IMR-90 (cell line): Measurements from ENCODE around the gene TEX261. TPM values are rescaled to one million over a fixed set of nuclear protein-coding genes. Genes with fewer than 3 reads are reported as not detected.

ENCODE experiments used
- ATAC-seq: fragments of 200-7000 bp; cut with Tn5 transposase; 2 replicates; pipeline ENCODE4 v1.9.1; 2020; ENCODE audit warnings: low read depth, mild to moderate bottlenecking, moderate library complexity
- BruUV-seq: library from RNA; stranded (reverse); fragments of 400-500 nt; replicated peaks from 2 replicates; lab custom pipeline; 2021; lab: Mats Ljungman, UMichigan
- CTCF ChIA-PET: fragments of 300-600 bp; formaldehyde crosslinking; extraction: SDS; loops from one replicate; lab custom pipeline; 2021; ENCODE audit warnings: antibody characterized with exemption; lab: Yijun Ruan, JAX
- POLR2A ChIA-PET: fragments of 300-600 bp; sonication (Branson Sonifier 250); formaldehyde crosslinking; loops from one replicate; lab custom pipeline; 2022; ENCODE audit warnings: antibody characterized with exemption; ENCODE audit not compliant: unreplicated experiment; lab: Charles Lee
- DNase-seq: peaks from one replicate; pipeline ENCODE4 v3.0.0; 2013
- H2AFZ ChIP-seq: replicated peaks from 2 replicates; pipeline ENCODE3; 2013; ENCODE audit warnings: low read length, mild to moderate bottlenecking; ENCODE audit not compliant: poor library complexity
- H2AK5ac ChIP-seq: 2 replicates; pipeline ENCODE4 v1.6.1; 2013; ENCODE audit warnings: low read depth, low read length, inconsistent platforms
- H2AK9ac ChIP-seq: replicated peaks from 2 replicates; pipeline ENCODE3; 2013; ENCODE audit warnings: mild to moderate bottlenecking, low read depth, low read length, moderate library complexity; ENCODE audit not compliant: poor library complexity
- H2BK120ac ChIP-seq: 2 replicates; pipeline ENCODE4 v1.6.1; 2013; ENCODE audit warnings: low read depth, low read length, inconsistent platforms
- H2BK15ac ChIP-seq: 3 replicates; pipeline ENCODE4 v1.6.1; 2013; ENCODE audit warnings: low read depth, low read length, inconsistent platforms
- H2BK20ac ChIP-seq: 2 replicates; pipeline ENCODE4 v1.6.1; 2013; ENCODE audit warnings: low read depth, mild to moderate bottlenecking, inconsistent platforms, low read length, moderate library complexity
- H2BK5ac ChIP-seq: 2 replicates; pipeline ENCODE4 v1.6.1; 2013; ENCODE audit warnings: mild to moderate bottlenecking, low read depth, low read length, inconsistent platforms; ENCODE audit not compliant: poor library complexity, severe bottlenecking
- H3K14ac ChIP-seq: replicated peaks from 2 replicates; pipeline ENCODE4 v1.6.1; 2013; ENCODE audit warnings: low read depth, low read length, inconsistent platforms
- H3K18ac ChIP-seq: 2 replicates; pipeline ENCODE4 v1.6.1; 2013; ENCODE audit warnings: low read depth, low read length, control low read depth
- H3K23ac ChIP-seq: 2 replicates; pipeline ENCODE4 v1.6.1; 2013; ENCODE audit warnings: low read depth, low read length, inconsistent platforms
- H3K27ac ChIP-seq: 2 replicates; pipeline ENCODE4 v1.5.1; 2013; ENCODE audit warnings: mild to moderate bottlenecking, control low read depth, low read length; ENCODE audit not compliant: insufficient read depth
- H3K27me3 ChIP-seq: 2 replicates; pipeline ENCODE4 v1.6.1; 2013; ENCODE audit warnings: low read length; ENCODE audit not compliant: control insufficient read depth, insufficient read depth
- H3K36me3 ChIP-seq: 2 replicates; pipeline ENCODE4 v1.6.1; 2013; ENCODE audit warnings: low read length, mixed read lengths; ENCODE audit not compliant: control insufficient read depth, insufficient read depth
- H3K4ac ChIP-seq: 2 replicates; pipeline ENCODE4 v1.6.1; 2013; ENCODE audit warnings: low read depth, low read length, inconsistent platforms
- H3K4me1 ChIP-seq: 2 replicates; pipeline ENCODE4 v1.6.1; 2013; ENCODE audit warnings: low read length, mixed read lengths; ENCODE audit not compliant: control insufficient read depth, insufficient read depth
- H3K4me2 ChIP-seq: 2 replicates; pipeline ENCODE4 v1.6.1; 2013; ENCODE audit warnings: low read depth, mild to moderate bottlenecking, control low read depth, low read length, moderate library complexity
- H3K4me3 ChIP-seq: 2 replicates; pipeline ENCODE4 v1.5.1; 2013; ENCODE audit warnings: low read depth, mild to moderate bottlenecking, control low read depth, low read length, moderate library complexity; ENCODE audit not compliant: insufficient read depth
- H3K56ac ChIP-seq: 2 replicates; pipeline ENCODE4 v1.6.1; 2013; ENCODE audit warnings: low read length, inconsistent platforms; ENCODE audit not compliant: insufficient read depth; ENCODE audit errors: extremely low read depth
- H3K79me1 ChIP-seq, 2 experiments: 2 replicates each; pipeline ENCODE4 v1.6.1; 2013; ENCODE audit warnings: low read length in 2 of 2, inconsistent platforms in 1 of 2, low read depth in 1 of 2
- H3K9ac ChIP-seq: 2 replicates; pipeline ENCODE4 v1.6.1; 2013; ENCODE audit warnings: low read depth, low read length, control low read depth
- H3K9me1 ChIP-seq: 2 replicates; pipeline ENCODE4 v1.6.1; 2013; ENCODE audit warnings: low read length, inconsistent platforms; ENCODE audit not compliant: insufficient read depth
- H3K9me3 ChIP-seq: 2 replicates; pipeline ENCODE4 v1.6.1; 2013; ENCODE audit warnings: low read length; ENCODE audit not compliant: control insufficient read depth, insufficient read depth
- H4K20me1 ChIP-seq: 2 replicates; pipeline ENCODE4 v1.6.1; 2013; ENCODE audit warnings: low read length, inconsistent platforms; ENCODE audit not compliant: insufficient read depth
- H4K5ac ChIP-seq: 2 replicates; pipeline ENCODE4 v1.6.1; 2013; ENCODE audit warnings: mild to moderate bottlenecking, low read depth, low read length, control low read depth
- H4K8ac ChIP-seq, 2 experiments: 2 replicates each; pipeline ENCODE4 v1.6.1; 2013; ENCODE audit warnings: low read depth in 2 of 2, low read length in 2 of 2, control low read depth in 1 of 2, inconsistent platforms in 1 of 2
- H4K91ac ChIP-seq: 2 replicates; pipeline ENCODE4 v1.6.1; 2013; ENCODE audit warnings: low read depth, low read length, inconsistent platforms; ENCODE audit not compliant: insufficient read depth
- CTCF ChIP-seq: conservative IDR thresholded peaks from 2 replicates; pipeline ENCODE4 v1.5.1; 2012; ENCODE audit warnings: mild to moderate bottlenecking, low read depth, low read length, improper control_type of control experiment
- WGBS, 2 experiments: methylation state at CpG; one replicate each; pipeline versions ENCODE4 v1.1.5 to v1.1.7; 2013; ENCODE audit warnings: missing lambda C conversion rate in 2 of 2; ENCODE audit not compliant: insufficient read length in 1 of 2; ENCODE audit errors: extremely low coverage in 2 of 2; 5-methylcytosine and 5-hydroxymethylcytosine counted together
- dilution Hi-C: fragments of 300-500 bp; cut with HindIII; formaldehyde crosslinking; loops from one replicate; pipeline ENCODE4 v1.14.3; 2018; ENCODE audit warnings: low sequenced_read_pairs; ENCODE audit not compliant: unreplicated experiment
- in situ Hi-C: fragments of 300-500 bp; cut with MboI; formaldehyde crosslinking; loops from 3 replicates; pipeline ENCODE4 v1.14.3; 2019; ENCODE audit warnings: low sequenced_read_pairs, inconsistent platforms, mixed read lengths
- intact Hi-C: fragments of 100-400 bp; cut with micrococcal nuclease; formaldehyde crosslinking; loops from 2 replicates; pipeline ENCODE4 v1.10.0; 2022
- polyA plus RNA-seq, 3 experiments: library from polyadenylated mRNA; depleted of rRNA; stranded (reverse); fragments of >200 nt; gene quantifications; 2 replicates each; pipeline ENCODE4 v1.2.3, GENCODE V29; 2012; ENCODE audit warnings: low replicate concordance in 1 of 3
- total RNA-seq: library from RNA; depleted of rRNA; stranded (reverse); fragments of >200 nt; gene quantifications from 2 replicates; pipeline ENCODE4 v1.2.3, GENCODE V29; 2012
- TF ChIP-seq, protein P1 (sequence below): fragments of 150-350 bp; IDR thresholded peaks from 2 replicates; pipeline ENCODE4 v1.6.1; 2016; ENCODE audit warnings: low read depth, mild to moderate bottlenecking, low read length, moderate library complexity, borderline replicate concordance

The TEX261 gene
- total and polyA plus RNA-seq, 2 of the 4 experiments (the other 2 are of a cell fraction): 26.3 to 69.8 TPM

DNA sequence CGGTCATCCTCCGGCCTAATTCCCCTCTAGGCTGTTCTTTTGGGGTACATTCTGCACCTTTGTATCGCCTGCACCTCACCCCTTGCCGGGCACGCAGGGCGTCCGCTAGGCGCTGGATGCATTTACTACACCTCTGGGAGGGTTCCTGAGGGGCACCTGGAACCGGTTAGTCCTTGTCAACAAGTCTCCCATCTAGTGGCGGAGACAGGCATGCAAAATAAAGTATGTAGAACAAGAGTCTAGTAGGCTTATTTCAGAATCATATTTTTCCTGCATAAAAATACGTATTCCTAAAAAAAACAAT, 705 bp upstream of the TEX261 start:
- ATAC-seq: no peak
- Histone ChIP-seq H3K9ac (peak overlapping the region; percentile 67), H3K27me3 (no peaks in the 10 kb centered on the region), H4K8ac (peak overlapping the region; percentile 57 to 80), H2AFZ (peak overlapping the region; percentile 100), H3K4me3 (peak overlapping the region; percentile 58; the same call in 1 of the 2 replicates), H3K79me1 (peaks cover 18 to 29% of the 10 kb centered on the region in 2 experiments), H4K91ac (no peak overlapping the region), H2BK120ac (no peak overlapping the region), H2AK5ac (no peak overlapping the region), H3K18ac (no peak overlapping the region), H3K9me3 (no peaks in the 10 kb centered on the region), H3K56ac (no peak overlapping the region), H3K4me1 (peaks cover 11% of the 10 kb centered on the region), H3K9me1 (peaks cover 10% of the 10 kb centered on the region; the same call in 1 of the 2 replicates), H3K4me2 (peak overlapping the region; percentile 85), H2BK5ac (no peak overlapping the region), H2BK15ac (no peak overlapping the region), H4K20me1 (peaks cover 21% of the 10 kb centered on the region), H4K5ac (no peak overlapping the region), H3K36me3 (peaks cover 11% of the 10 kb centered on the region), H3K14ac (no peak overlapping the region), H2BK20ac (no peak overlapping the region), H3K4ac (peak overlapping the region; percentile 3; the same call in 1 of the 2 replicates), H3K23ac (no peak overlapping the region), H3K27ac (no peak overlapping the region), H2AK9ac (peak overlapping the region; percentile 51)
- dilution Hi-C loops (no loop called here), intact Hi-C loops (loop anchor here (2.0 kb wide), 2 partner anchors 31 to 73 kb away; partner anchors contain the start of gene NAGK), in situ Hi-C loops (no loop called here)
- WGBS, 2 experiments: no CpG with 5 or more reads among the region's 11 CpGs
- CTCF ChIA-PET: no interaction called here
- POLR2A ChIA-PET: no interaction called here
- DNase-seq: peak; percentile 17
- no TSS peak for BruUV-seq
- TF ChIP-seq, protein P1, sequence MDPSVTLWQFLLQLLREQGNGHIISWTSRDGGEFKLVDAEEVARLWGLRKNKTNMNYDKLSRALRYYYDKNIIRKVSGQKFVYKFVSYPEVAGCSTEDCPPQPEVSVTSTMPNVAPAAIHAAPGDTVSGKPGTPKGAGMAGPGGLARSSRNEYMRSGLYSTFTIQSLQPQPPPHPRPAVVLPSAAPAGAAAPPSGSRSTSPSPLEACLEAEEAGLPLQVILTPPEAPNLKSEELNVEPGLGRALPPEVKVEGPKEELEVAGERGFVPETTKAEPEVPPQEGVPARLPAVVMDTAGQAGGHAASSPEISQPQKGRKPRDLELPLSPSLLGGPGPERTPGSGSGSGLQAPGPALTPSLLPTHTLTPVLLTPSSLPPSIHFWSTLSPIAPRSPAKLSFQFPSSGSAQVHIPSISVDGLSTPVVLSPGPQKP: no peak
- peak; percentile 27 for TF ChIP-seq CTCF
